Stimulated activated effector memory CD8-positive, alpha-beta T cell treated with anti-CD3 and anti-CD28 coated beads, Interleukin-12 subunit alpha, Interleukin-12 subunit beta, amount 100 ng/mL, for 72 hours (primary cell): Measurements from ENCODE around the gene GNAL.

Experiments used
- ATAC-seq: fragments of 150-1000 bp; cut with Tn5 transposase; 2 replicates; pipeline ENCODE4 v1.10.0; 2021
- DNase-seq, 2 donors: peaks; one replicate each; pipeline ENCODE4 v3.0.0; 2021 to 2022; ENCODE audit warnings: low spot score in 2 of 2
- H3K27ac Mint-ChIP-seq: one replicate; pipeline ENCODE4 v1.8.0; 2022; ENCODE audit warnings: mild to moderate bottlenecking, mixed read lengths
- H3K36me3 Mint-ChIP-seq: one replicate; pipeline ENCODE4 v1.8.0; 2022; ENCODE audit warnings: mild to moderate bottlenecking, mixed read lengths
- H3K4me1 Mint-ChIP-seq: one replicate; pipeline ENCODE4 v1.8.0; 2022; ENCODE audit warnings: mixed read lengths
- H3K4me3 Mint-ChIP-seq: one replicate; pipeline ENCODE4 v1.8.0; 2022; ENCODE audit warnings: mild to moderate bottlenecking, mixed read lengths
- H3K9me3 Mint-ChIP-seq: one replicate; pipeline ENCODE4 v1.8.0; 2022; ENCODE audit warnings: mixed read lengths

The GNAL gene

GRCh38 chr18:11820697-11821096, 131.6 kb downstream of the GNAL start:
- ATAC-seq (no peak), DNase-seq (no peak)
- no peak overlapping the region for H3K4me3 Mint-ChIP-seq
- H3K36me3 Mint-ChIP-seq = no peaks in the 10 kb centered on the region
- H3K9me3 Mint-ChIP-seq = no peaks in the 10 kb centered on the region
- H3K27ac Mint-ChIP-seq = no peak overlapping the region
- no peaks in the 10 kb centered on the region for H3K4me1 Mint-ChIP-seq

GRCh38 chr18:11821208-11821607, 132.1 kb downstream of the GNAL start:
- H3K4me3 Mint-ChIP-seq = no peak overlapping the region
- no peaks in the 10 kb centered on the region for H3K9me3 Mint-ChIP-seq
- ATAC-seq = no peak
- H3K4me1 Mint-ChIP-seq = no peaks in the 10 kb centered on the region
- H3K27ac Mint-ChIP-seq = no peak overlapping the region
- no peaks in the 10 kb centered on the region for H3K36me3 Mint-ChIP-seq
- DNase-seq = no peak

GRCh38 chr18:11821643-11822237, 132.7 kb downstream of the GNAL start:
- H3K4me1 Mint-ChIP-seq = no peaks in the 10 kb centered on the region
- DNase-seq = no peak
- H3K27ac Mint-ChIP-seq = no peak overlapping the region
- H3K36me3 Mint-ChIP-seq = no peaks in the 10 kb centered on the region
- no peak overlapping the region for H3K4me3 Mint-ChIP-seq
- ATAC-seq = no peak
- H3K9me3 Mint-ChIP-seq = no peaks in the 10 kb centered on the region

GRCh38 chr18:11823545-11823944, 134.5 kb downstream of the GNAL start:
- Mint-ChIP-seq H3K36me3 (no peaks in the 10 kb centered on the region), H3K4me3 (no peak overlapping the region), H3K9me3 (no peaks in the 10 kb centered on the region), H3K4me1 (no peaks in the 10 kb centered on the region), H3K27ac (no peak overlapping the region)
- DNase-seq (no peak), ATAC-seq (no peak)

GRCh38 chr18:11826836-11827235, 137.8 kb downstream of the GNAL start:
- ATAC-seq = no peak
- Mint-ChIP-seq H3K36me3 (no peaks in the 10 kb centered on the region), H3K27ac (no peak overlapping the region), H3K9me3 (no peaks in the 10 kb centered on the region), H3K4me1 (no peaks in the 10 kb centered on the region), H3K4me3 (no peak overlapping the region)
- no peak for DNase-seq

- no peaks in the 10 kb centered on the region for H3K36me3 Mint-ChIP-seq
- H3K9me3 Mint-ChIP-seq = no peaks in the 10 kb centered on the region
- peak; percentile 76 for ATAC-seq
- no peak for DNase-seq
- H3K27ac Mint-ChIP-seq = no peak overlapping the region
- H3K4me1 Mint-ChIP-seq = no peaks in the 10 kb centered on the region
- no peak overlapping the region for H3K4me3 Mint-ChIP-seq
These were observed 139.8 kb downstream of the GNAL start for GRCh38 chr18:11828786-11829432.

GRCh38 chr18:11830585-11830984, 141.5 kb downstream of the GNAL start:
- H3K4me3 Mint-ChIP-seq = no peak overlapping the region
- no peak for ATAC-seq
- no peaks in the 10 kb centered on the region for H3K9me3 Mint-ChIP-seq
- no peaks in the 10 kb centered on the region for H3K4me1 Mint-ChIP-seq
- DNase-seq = no peak
- H3K36me3 Mint-ChIP-seq = no peaks in the 10 kb centered on the region
- H3K27ac Mint-ChIP-seq = no peak overlapping the region

GRCh38 chr18:11831921-11832320, 142.9 kb downstream of the GNAL start:
- Mint-ChIP-seq H3K4me1 (no peaks in the 10 kb centered on the region), H3K4me3 (no peak overlapping the region), H3K36me3 (no peaks in the 10 kb centered on the region), H3K27ac (no peak overlapping the region), H3K9me3 (no peaks in the 10 kb centered on the region)
- no peak for DNase-seq
- no peak for ATAC-seq

- H3K4me1 Mint-ChIP-seq = no peaks in the 10 kb centered on the region
- no peaks in the 10 kb centered on the region for H3K9me3 Mint-ChIP-seq
- no peak overlapping the region for H3K27ac Mint-ChIP-seq
- ATAC-seq (no peak), DNase-seq (no peak)
- H3K4me3 Mint-ChIP-seq = no peak overlapping the region
- no peaks in the 10 kb centered on the region for H3K36me3 Mint-ChIP-seq
These were observed 145.7 kb downstream of the GNAL start for GRCh38 chr18:11834772-11835171.

GRCh38 chr18:11839556-11839955, 150.5 kb downstream of the GNAL start:
- Mint-ChIP-seq H3K4me3 (no peak overlapping the region), H3K36me3 (no peaks in the 10 kb centered on the region), H3K9me3 (no peaks in the 10 kb centered on the region), H3K27ac (no peak overlapping the region), H3K4me1 (no peaks in the 10 kb centered on the region)
- no peak for DNase-seq
- ATAC-seq = no peak

- Mint-ChIP-seq H3K27ac (no peak overlapping the region), H3K36me3 (no peaks in the 10 kb centered on the region), H3K4me3 (no peak overlapping the region), H3K9me3 (no peaks in the 10 kb centered on the region), H3K4me1 (no peaks in the 10 kb centered on the region)
- ATAC-seq (no peak), DNase-seq (no peak)
These were observed 151.4 kb downstream of the GNAL start for GRCh38 chr18:11840493-11840892.

GRCh38 chr18:11842562-11842961, 153.5 kb downstream of the GNAL start:
- no peak overlapping the region for H3K27ac Mint-ChIP-seq
- H3K9me3 Mint-ChIP-seq = no peaks in the 10 kb centered on the region
- no peaks in the 10 kb centered on the region for H3K4me1 Mint-ChIP-seq
- no peaks in the 10 kb centered on the region for H3K36me3 Mint-ChIP-seq
- ATAC-seq (no peak), DNase-seq (no peak)
- no peak overlapping the region for H3K4me3 Mint-ChIP-seq

- H3K9me3 Mint-ChIP-seq = no peaks in the 10 kb centered on the region
- H3K27ac Mint-ChIP-seq = no peak overlapping the region
- H3K36me3 Mint-ChIP-seq = no peaks in the 10 kb centered on the region
- DNase-seq = no peak
- peaks cover 3% of the 10 kb centered on the region for H3K4me1 Mint-ChIP-seq
- ATAC-seq = no peak
- H3K4me3 Mint-ChIP-seq = no peak overlapping the region
These were observed 155.4 kb downstream of the GNAL start for GRCh38 chr18:11844436-11844835.

- ATAC-seq = no peak
- DNase-seq = no peak
- no peak overlapping the region for H3K4me3 Mint-ChIP-seq
- H3K9me3 Mint-ChIP-seq = no peaks in the 10 kb centered on the region
- H3K4me1 Mint-ChIP-seq = peaks cover 16% of the 10 kb centered on the region
- H3K36me3 Mint-ChIP-seq = peaks cover 3% of the 10 kb centered on the region
- H3K27ac Mint-ChIP-seq = no peak overlapping the region
These were observed 156.6 kb downstream of the GNAL start for GRCh38 chr18:11845654-11846053.

GRCh38 chr18:11847811-11848210, 158.7 kb downstream of the GNAL start:
- no peaks in the 10 kb centered on the region for H3K9me3 Mint-ChIP-seq
- no peak overlapping the region for H3K27ac Mint-ChIP-seq

GRCh38 chr18:11849279-11849678, 160.2 kb downstream of the GNAL start:
- Mint-ChIP-seq H3K9me3 (no peaks in the 10 kb centered on the region), H3K4me3 (peak overlapping the region; percentile 98), H3K4me1 (peaks cover 24% of the 10 kb centered on the region), H3K27ac (peak overlapping the region; percentile 70), H3K36me3 (peaks cover 34% of the 10 kb centered on the region)
- ATAC-seq = no peak
- no peak for DNase-seq

More at GRCh38 chr18:11847811-11848210, 158.7 kb downstream of the GNAL start:
- Mint-ChIP-seq H3K4me1 (peaks cover 24% of the 10 kb centered on the region), H3K36me3 (peaks cover 25% of the 10 kb centered on the region), H3K4me3 (no peak overlapping the region)
- ATAC-seq (no peak), DNase-seq (no peak)
